ENCODE measurements around the gene CRB2.

- TF ChIP-seq POLR2A (IDR thresholded peaks at IDR 0.05; ENCODE audit: insufficient read depth in 1 of 2, low read depth in 2 of 2, low read length in 2 of 2) (no peak), ZNF24 (IDR thresholded peaks at IDR 0.05) (no peak), PLSCR1 (CRISPR knock-in tag; IDR thresholded peaks at IDR 0.05; ENCODE audit: borderline replicate concordance) (no peak), HDAC6 (IDR thresholded peaks at IDR 0.05; ENCODE audit: low read depth, low read length) (no peak), THRA (CRISPR knock-in tag; IDR thresholded peaks at IDR 0.05; ENCODE audit: borderline replicate concordance) (no peak), NFYB (CRISPR knock-in tag; IDR thresholded peaks at IDR 0.05) (no peak), WIZ (CRISPR knock-in tag; IDR thresholded peaks at IDR 0.05) (no peak), NR2C2 (CRISPR knock-in tag; IDR thresholded peaks at IDR 0.05; ENCODE audit: borderline replicate concordance) (no peak), FOXM1 (CRISPR knock-in tag; IDR thresholded peaks at IDR 0.05) (no peak), KLF11 (CRISPR knock-in tag; IDR thresholded peaks at IDR 0.05) (no peak), ZNF503 (CRISPR knock-in tag; IDR thresholded peaks at IDR 0.05) (no peak)
- TF ChIP-seq, protein P1, sequence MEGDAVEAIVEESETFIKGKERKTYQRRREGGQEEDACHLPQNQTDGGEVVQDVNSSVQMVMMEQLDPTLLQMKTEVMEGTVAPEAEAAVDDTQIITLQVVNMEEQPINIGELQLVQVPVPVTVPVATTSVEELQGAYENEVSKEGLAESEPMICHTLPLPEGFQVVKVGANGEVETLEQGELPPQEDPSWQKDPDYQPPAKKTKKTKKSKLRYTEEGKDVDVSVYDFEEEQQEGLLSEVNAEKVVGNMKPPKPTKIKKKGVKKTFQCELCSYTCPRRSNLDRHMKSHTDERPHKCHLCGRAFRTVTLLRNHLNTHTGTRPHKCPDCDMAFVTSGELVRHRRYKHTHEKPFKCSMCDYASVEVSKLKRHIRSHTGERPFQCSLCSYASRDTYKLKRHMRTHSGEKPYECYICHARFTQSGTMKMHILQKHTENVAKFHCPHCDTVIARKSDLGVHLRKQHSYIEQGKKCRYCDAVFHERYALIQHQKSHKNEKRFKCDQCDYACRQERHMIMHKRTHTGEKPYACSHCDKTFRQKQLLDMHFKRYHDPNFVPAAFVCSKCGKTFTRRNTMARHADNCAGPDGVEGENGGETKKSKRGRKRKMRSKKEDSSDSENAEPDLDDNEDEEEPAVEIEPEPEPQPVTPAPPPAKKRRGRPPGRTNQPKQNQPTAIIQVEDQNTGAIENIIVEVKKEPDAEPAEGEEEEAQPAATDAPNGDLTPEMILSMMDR (CRISPR knock-in tag; IDR thresholded peaks at IDR 0.05) = no peak
- TF ChIP-seq, protein P2, sequence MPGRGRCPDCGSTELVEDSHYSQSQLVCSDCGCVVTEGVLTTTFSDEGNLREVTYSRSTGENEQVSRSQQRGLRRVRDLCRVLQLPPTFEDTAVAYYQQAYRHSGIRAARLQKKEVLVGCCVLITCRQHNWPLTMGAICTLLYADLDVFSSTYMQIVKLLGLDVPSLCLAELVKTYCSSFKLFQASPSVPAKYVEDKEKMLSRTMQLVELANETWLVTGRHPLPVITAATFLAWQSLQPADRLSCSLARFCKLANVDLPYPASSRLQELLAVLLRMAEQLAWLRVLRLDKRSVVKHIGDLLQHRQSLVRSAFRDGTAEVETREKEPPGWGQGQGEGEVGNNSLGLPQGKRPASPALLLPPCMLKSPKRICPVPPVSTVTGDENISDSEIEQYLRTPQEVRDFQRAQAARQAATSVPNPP (CRISPR knock-in tag; IDR thresholded peaks at IDR 0.05) = no peak
These were observed 65.2 kb downstream of the CRB2 start for GRCh38 chr9:123421186-123421585.
